ENCODE results near the gene LIM2.
A peak's percentile ranks its signal among the peaks of the same experiment; 100 is the strongest.
"Not testable (repeated sequence)": the region's sequence is repeated elsewhere in the genome, so short reads cannot be mapped to it uniquely, and the experiment has no call there.

The LIM2 gene

DNA sequence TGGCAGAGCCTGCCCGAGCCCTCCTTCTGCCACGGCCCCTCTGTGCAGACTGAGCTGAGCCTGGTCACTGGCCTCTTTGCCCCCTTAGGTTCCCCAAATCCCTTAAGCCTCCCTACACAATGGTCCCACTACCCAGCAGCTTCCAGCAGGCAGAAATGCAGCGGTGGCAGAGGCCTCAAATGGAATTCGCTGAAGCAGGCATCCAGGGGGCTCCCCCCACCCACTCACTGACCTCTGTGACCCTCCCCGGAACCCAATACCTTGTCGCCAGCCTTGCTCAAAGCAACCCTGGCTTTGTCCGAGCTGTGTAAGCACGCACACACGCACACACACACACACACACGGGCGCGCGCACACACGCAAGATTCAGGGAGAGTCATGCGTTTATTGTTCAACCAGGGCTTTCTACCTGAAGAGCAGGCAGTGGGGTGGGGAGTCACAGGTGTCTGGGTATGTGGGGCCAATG is at the start of gene LIM2:
LIM2 (minus strand) TSS at position 51 of the 466 bp plus-strand sequence. CDS start 531 bp downstream, outside the sequence.
- no peak for DNase-seq

DNA sequence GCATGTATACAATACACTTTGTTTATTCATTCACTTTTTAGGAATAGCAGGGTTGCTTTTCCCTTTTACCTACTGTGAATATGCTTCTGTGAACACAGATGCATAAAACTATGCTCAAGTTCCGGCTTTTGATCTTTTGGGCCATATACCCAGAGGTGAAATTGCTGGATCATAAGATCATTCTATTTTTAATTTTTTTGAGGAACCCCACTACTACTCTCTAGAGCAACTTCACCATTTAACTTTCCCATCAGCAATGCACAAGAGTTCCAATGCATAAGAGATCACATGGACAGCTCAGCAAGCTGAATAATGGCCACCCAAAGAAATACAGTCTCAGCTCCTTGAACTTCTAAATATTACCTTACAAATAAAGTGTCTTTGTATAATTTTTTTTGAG is 46.7 kb upstream of the LIM2 start:
- no peak for DNase-seq

GRCh38 chr19:51433043-51433442 is 45.3 kb upstream of the LIM2 start:
- no peak for DNase-seq

DNA sequence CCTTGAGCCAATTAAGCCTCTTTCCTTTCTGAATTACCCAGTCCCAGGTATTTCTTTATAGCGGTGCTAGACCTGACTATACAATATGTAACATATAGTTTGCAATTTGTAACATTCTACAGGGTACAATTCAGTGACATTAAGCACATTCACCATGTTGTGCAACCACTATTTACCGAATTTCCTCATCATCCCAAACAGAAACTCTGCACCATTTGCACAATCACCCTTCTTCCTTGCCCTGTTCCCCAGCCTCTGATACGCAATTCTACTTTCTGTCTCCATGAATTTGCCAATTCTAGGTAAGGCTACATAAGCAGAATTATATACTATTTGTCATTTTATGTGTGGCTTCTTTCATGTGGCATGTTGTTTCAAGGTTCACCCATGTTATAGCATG is 43.4 kb upstream of the LIM2 start:
- no peak for DNase-seq

GRCh38 chr19:51430221-51430620 is 42.4 kb upstream of the LIM2 start:
- no peak for DNase-seq

GRCh38 chr19:51427201-51427600 is 39.4 kb upstream of the LIM2 start:
- DNase-seq, result no peak

GRCh38 chr19:51422053-51422448 is 34.3 kb upstream of the LIM2 start:
- DNase-seq, result peak; percentile 89

GRCh38 chr19:51421229-51422052 is 33.7 kb upstream of the LIM2 start:
- no peak for DNase-seq

- DNase-seq, result not testable (repeated sequence)
These were observed 32.7 kb upstream of the LIM2 start for GRCh38 chr19:51420511-51420910.

DNA sequence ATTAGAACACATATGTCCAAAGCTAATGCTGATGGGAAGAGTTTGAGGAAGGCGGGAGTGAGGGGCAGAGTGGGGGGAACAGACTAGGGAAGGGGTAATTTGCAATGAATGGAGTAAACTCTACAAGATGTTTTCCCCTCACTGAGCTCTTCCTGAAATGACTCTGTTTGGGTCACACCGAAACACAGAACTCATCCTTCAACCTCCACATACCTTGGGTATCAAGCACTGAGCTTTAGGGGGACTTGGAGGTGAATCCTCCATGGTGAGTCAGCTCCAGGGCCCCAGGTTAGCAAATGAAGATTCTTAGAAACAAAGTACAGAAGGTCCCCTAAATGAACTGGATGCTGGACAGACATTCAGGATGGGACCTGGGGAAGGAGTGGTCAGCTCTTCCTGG is 30.9 kb upstream of the LIM2 start:
- no peak for DNase-seq

GRCh38 chr19:51417810-51418157 is 30.0 kb upstream of the LIM2 start:
- DNase-seq, result no peak

DNA sequence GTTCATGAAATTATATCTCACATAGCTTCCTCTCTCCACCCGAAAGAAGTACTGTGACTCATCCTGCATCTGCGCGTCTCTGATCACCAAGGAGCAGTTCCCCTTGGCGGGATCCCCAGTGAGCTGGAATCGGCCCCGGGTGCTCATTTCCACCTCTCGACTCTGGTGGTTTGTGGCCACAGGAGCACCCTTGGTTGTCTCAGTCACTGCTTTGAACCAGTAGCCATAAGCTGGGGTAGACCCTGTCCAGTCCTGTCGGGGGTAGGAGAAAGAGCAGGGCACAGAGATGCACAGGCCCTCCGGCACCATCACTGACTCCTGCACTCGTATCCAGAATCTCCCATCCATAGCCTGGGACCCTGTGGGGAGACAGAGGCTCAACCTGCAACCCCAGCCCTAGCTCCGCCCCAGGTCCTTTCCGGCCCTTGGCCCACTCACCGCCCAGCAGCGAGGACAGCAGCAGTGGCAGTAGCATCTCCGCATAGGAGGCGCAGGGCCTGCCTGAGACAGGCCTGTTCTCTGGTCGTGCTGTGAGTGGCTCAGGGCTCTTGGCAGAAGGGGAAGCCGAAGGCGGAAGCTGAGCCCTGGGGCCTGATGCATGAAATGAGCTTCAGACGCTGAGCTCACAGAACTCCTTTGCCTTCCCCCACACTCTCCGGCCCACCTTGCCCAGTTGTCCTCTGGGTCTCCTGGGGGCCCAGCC is 29.5 kb upstream of the LIM2 start, which contains the start of gene SIGLEC10:
SIGLEC10 (minus strand) TSS at position 536 of the 703 bp plus-strand sequence; CDS start at position 475, 61 bp downstream.
- DNase-seq, result peak; percentile 21

GRCh38 chr19:51416422-51416821 is 28.6 kb upstream of the LIM2 start:
- not testable (repeated sequence) for DNase-seq

GRCh38 chr19:51415187-51415586 is 27.4 kb upstream of the LIM2 start:
- DNase-seq, result no peak

GRCh38 chr19:51410950-51411748 is 23.4 kb upstream of the LIM2 start:
- DNase-seq, result no peak

DNA sequence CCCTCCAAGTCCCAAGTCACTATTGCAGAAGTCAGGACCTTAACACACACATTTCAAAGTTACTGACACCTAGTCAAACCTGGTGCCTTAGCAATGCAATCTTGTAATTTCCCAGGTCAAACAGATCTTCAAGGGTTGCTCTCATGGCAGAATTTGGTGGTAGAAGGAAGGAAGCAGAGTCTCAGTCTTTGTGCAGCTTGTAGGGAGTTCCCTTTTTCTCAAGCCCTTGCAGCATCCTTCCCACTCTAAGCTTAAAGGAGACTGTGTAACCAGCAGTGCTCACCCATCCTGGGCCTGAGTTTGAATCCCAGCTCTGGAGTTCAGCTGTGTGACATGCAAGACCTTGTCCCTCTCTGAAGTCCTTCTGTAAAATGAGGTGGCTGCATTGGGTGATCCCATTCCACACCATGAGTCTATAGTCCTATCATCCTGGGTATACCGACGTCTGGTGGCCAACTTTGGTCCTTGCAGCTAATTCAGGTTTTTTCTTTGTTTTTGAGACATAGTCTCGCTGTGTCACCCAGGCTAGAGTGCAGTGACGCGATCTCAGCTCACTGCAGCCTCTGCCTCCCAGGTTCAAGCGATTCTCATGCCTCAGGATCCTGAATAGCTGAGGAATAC is 19.8 kb upstream of the LIM2 start:
- DNase-seq, result peak; percentile 10

DNA sequence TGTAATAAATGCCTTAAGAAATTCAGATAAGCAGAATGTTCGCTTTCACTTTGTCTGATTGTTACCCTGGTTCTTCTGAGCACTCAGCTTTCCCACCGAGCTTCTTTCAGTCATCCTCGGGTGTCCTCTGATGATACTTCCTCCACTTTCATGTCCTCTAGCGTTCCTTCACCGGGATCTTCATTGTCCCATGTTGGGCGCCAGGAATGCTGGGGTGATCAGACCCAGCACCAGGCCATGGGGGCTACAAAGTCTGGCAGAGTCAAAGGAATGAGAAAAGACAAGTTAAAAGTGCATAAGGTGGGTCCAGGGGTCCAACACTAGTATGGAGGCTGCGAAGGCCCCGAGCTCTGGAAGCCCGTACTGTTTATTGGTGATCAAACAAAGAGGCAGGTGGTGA is 14.3 kb upstream of the LIM2 start:
- DNase-seq, result no peak

GRCh38 chr19:51399936-51400335 is 12.2 kb upstream of the LIM2 start:
- not testable (repeated sequence) for DNase-seq

DNA sequence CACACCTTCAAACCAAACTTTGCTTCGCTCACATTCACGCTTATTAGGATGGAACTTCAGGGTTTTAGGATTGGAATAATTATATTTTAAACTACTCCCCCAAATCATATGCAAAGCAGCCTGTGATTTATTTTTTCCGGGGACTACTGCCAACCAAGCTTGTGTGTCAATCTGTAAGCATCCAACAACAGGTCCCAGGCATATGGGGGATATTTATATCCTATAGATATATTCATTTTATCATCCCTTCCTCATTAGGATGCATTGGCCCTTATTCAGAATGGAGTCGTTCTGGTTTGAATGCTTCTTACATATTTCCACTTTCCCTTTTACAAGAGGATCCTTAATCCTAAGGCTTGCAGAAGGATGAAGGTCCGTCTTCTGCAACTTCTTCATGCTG is 11.5 kb upstream of the LIM2 start:
- no peak for DNase-seq

- no peak for DNase-seq
These were observed 10.4 kb upstream of the LIM2 start for GRCh38 chr19:51398096-51398704.

GRCh38 chr19:51397453-51397852 is 9.7 kb upstream of the LIM2 start:
- DNase-seq, result not testable (repeated sequence)

DNA sequence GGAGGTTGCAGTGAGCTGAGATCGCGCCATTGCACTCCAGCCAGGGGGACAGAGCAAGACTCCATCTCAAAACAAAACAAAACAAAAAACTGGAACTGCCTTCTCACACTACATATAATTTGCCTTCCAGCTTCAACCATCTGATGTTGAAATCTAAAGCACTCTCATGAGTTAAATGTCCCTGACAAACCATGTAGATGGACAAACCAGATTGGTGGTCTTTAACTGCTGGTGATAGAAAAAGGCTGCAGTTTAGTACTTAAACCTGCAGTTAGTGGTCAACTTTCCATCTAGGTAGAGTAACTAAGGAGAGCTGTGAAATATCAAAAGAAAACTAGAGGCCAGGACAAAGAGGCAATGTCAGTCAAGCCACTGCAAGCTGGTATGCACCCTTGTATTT is 8.4 kb upstream of the LIM2 start:
- DNase-seq, result no peak

All from stimulated activated CD4-positive, alpha-beta T cell treated with anti-CD3 and anti-CD28 coated beads, Interleukin-4, amount 100 ng/mL, for 1 hour (primary cell).